Activated T-cell treated with anti-CD3 and anti-CD28 coated beads, Interleukin-2, amount 50 U/mL, for 24 hours (primary cell): ENCODE results near the gene NTM.
"Not testable (repeated sequence)": the region's sequence is repeated elsewhere in the genome, so short reads cannot be mapped to it uniquely, and the experiment has no call there.

Source experiments
- DNase-seq: peaks from one replicate; pipeline ENCODE4 v3.0.0-alpha.2; 2020
- H3K27ac Mint-ChIP-seq: 2 replicates; pipeline ENCODE4 v1.8.0; 2020; ENCODE audit warnings: mild to moderate bottlenecking, mixed read lengths
- H3K27me3 Mint-ChIP-seq: 2 replicates; pipeline ENCODE4 v1.8.0; 2020; ENCODE audit warnings: mixed read lengths
- H3K36me3 Mint-ChIP-seq: 2 replicates; pipeline ENCODE4 v1.8.0; 2020; ENCODE audit warnings: low read depth, mixed read lengths
- H3K4me1 Mint-ChIP-seq: 2 replicates; pipeline ENCODE4 v1.8.0; 2020; ENCODE audit warnings: low read depth, mixed read lengths
- H3K4me3 Mint-ChIP-seq: 2 replicates; pipeline ENCODE4 v1.8.0; 2020; ENCODE audit warnings: mild to moderate bottlenecking, moderate library complexity, mixed read lengths
- H3K9me3 Mint-ChIP-seq: 2 replicates; pipeline ENCODE4 v1.8.0; 2020; ENCODE audit warnings: mixed read lengths

Gene NTM

DNA sequence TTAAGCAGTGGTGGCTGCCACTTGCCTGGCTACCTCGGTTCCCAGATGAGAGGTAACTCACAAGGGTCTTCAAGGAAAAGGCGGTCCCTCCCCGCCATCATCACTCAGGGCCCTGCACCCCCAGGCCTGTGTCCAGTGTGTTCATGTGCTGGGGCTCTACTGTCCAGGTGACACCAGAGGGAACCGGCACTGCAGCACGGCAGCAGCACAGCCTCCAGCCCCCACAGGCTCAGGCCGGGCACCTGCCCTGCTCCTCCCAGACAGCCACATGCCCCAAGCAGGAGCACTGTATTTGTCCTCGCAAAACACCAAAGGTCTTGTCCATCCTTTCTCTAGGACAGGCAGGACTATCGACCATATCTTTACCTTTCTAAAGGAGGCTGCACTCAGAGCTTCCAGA is 982.1 kb downstream of the NTM start:
- H3K27ac Mint-ChIP-seq, result no peak overlapping the region
- peaks cover 2% of the 10 kb centered on the region for H3K4me1 Mint-ChIP-seq
- H3K9me3 Mint-ChIP-seq, result no peaks in the 10 kb centered on the region
- no peak overlapping the region for H3K4me3 Mint-ChIP-seq
- peaks cover 2% of the 10 kb centered on the region for H3K27me3 Mint-ChIP-seq
- no peaks in the 10 kb centered on the region for H3K36me3 Mint-ChIP-seq
- no peak for DNase-seq

DNA sequence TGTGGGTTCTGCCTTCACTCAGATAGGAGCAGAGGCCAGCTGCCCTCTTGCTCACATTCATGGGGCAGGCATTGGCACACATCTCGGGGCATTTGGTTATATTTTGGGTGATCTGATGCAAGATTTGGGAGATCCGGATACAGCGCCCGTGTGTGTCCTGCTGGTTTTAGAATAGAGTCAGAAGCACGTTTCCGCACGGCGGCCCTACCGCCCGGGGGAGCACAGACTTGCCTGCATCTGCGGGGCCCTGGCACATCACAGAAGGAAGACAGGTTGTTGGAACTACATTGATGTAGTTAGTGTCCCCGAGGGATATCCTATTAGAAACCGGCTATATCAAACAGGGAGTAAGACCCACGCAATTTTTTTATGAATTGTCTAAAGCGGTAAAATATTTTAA is 982.8 kb downstream of the NTM start:
- no peak for DNase-seq
- H3K27me3 Mint-ChIP-seq, result no peaks in the 10 kb centered on the region
- no peak overlapping the region for H3K27ac Mint-ChIP-seq
- no peaks in the 10 kb centered on the region for H3K36me3 Mint-ChIP-seq
- H3K4me3 Mint-ChIP-seq, result no peak overlapping the region
- peaks cover 6% of the 10 kb centered on the region for H3K4me1 Mint-ChIP-seq
- H3K9me3 Mint-ChIP-seq, result no peaks in the 10 kb centered on the region

DNA sequence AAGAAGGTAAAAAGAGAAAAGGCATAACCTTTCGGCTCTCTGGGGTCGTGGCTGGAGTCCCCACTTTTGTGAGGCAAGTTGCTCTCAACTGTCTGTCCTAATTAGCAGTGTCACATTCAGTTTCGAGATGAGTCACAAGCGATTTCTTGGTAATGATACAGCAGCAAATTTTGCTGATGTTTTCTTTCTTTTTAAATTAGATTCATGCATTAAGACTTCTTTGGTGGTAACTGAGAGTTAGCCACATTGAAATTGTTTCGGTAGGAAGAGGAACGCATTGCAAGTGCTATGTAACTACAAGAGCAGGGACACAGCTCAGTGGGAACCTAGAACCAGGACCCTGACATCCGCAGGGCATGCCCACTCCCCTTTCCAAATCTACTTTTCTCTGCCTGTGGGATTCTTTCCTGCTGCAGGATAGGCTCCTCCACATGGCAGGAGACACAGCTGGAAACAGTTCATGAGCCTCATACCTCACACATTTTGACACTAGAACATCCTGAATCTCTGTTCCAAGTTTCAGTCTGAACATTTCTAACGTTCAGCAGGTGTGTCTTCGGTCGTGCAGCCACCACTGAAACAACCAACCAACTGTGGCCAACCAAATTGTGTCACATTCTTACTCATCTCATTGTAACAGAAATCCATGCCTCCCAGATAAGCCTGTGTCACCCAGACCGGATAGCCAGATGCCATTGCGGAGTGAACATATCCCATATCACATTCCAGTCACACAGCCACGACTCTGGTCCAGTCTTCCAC is 987.6 kb downstream of the NTM start:
- Mint-ChIP-seq H3K27me3 (no peaks in the 10 kb centered on the region), H3K9me3 (peaks cover under 1% of the 10 kb centered on the region), H3K4me1 (peaks cover 6% of the 10 kb centered on the region), H3K4me3 (no peak overlapping the region), H3K27ac (no peak overlapping the region), H3K36me3 (no peaks in the 10 kb centered on the region)
- no peak for DNase-seq

DNA sequence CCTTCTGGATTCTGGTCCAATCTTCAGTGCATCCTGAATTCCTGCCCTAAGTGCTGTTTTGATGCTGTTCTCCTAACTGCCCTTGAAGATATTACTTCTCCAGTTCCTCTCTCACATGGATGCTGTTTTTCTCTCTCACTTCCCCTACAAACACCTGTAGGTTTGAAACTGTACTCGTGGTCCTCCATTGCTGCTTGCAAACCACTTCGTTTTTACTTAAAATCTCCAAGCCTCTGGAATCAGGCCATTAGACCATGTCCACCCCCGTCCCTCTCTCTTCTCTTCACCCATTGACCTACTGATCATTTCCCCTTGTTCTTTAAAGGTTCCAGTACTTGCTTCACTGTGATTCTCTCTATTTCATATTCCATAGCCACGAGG is 988.1 kb downstream of the NTM start:
- Mint-ChIP-seq H3K36me3 (no peaks in the 10 kb centered on the region), H3K9me3 (peaks cover 3% of the 10 kb centered on the region), H3K4me1 (peaks cover 6% of the 10 kb centered on the region), H3K4me3 (no peak overlapping the region), H3K27me3 (no peaks in the 10 kb centered on the region), H3K27ac (no peak overlapping the region)
- DNase-seq, result no peak

DNA sequence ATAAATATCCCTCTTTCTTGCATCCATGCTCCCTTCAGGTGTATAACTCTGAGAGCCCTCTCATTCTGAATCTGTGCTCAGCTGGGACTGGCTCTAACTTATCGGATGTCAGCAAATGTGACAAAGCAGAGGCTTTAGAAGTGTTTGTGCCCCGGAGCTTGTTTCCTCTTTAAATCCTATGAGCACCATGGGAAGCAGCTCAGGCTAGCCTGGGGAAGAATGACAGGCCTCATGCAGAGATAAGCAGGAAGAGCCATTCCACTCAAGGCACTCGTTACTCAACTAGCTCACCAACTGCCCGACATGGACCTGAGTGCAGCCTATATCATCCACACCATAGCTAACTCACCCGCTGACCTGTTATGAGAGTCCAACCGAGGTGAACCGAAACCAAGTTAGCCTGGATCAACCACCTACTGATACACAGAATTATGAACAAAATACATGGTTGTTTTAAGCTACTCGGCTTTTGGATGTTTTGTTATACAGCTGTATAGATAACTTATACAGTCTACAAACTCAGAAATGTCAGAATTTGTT is 990.7 kb downstream of the NTM start:
- no peak overlapping the region for H3K4me3 Mint-ChIP-seq
- no peaks in the 10 kb centered on the region for H3K27me3 Mint-ChIP-seq
- H3K36me3 Mint-ChIP-seq, result no peaks in the 10 kb centered on the region
- peaks cover 3% of the 10 kb centered on the region for H3K9me3 Mint-ChIP-seq
- no peak for DNase-seq
- no peak overlapping the region for H3K27ac Mint-ChIP-seq
- peaks cover 6% of the 10 kb centered on the region for H3K4me1 Mint-ChIP-seq

DNA sequence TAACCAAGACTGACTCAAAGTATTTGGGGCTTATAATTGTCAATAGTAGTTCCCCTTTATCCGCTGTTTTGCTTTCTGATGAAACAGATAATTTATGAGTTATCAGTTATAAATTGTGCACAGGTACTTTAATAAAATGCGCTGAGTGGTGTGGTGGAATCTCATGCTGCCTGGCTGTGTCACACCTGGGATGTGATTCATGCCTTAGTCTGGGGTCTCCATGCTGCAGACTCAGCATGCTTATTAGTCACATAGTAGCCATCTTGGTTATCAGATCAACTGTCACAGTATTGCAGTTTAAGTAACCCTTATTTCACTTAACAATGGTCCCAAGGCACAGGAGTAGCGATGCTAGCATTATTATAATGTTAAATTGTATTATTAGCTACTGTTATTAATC is 995.2 kb downstream of the NTM start:
- Mint-ChIP-seq H3K4me3 (no peak overlapping the region), H3K27ac (no peak overlapping the region), H3K9me3 (peaks cover 3% of the 10 kb centered on the region), H3K4me1 (no peaks in the 10 kb centered on the region), H3K27me3 (no peaks in the 10 kb centered on the region), H3K36me3 (no peaks in the 10 kb centered on the region)
- DNase-seq, result no peak

DNA sequence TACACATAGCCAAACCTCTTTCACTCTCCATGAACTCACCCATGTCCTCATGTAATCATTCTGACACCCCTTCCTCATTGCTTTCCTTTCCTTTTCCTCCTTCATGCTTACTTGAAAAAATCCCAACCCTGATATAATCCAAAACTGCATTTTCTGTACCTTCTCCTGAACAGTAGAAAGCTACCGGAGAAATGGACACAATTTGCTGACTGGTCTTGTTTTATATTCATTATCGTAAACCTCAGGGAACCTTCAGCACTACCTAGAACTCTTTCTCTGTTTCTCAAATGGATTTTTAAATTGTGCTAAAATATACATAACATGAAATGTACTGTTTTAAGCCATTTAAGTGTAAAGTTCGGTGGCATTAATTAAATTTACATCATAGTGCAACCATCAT is 996.9 kb downstream of the NTM start:
- Mint-ChIP-seq H3K27ac (no peak overlapping the region), H3K9me3 (peaks cover 3% of the 10 kb centered on the region), H3K4me1 (no peaks in the 10 kb centered on the region), H3K27me3 (no peaks in the 10 kb centered on the region), H3K36me3 (no peaks in the 10 kb centered on the region), H3K4me3 (no peak overlapping the region)
- DNase-seq, result no peak

DNA sequence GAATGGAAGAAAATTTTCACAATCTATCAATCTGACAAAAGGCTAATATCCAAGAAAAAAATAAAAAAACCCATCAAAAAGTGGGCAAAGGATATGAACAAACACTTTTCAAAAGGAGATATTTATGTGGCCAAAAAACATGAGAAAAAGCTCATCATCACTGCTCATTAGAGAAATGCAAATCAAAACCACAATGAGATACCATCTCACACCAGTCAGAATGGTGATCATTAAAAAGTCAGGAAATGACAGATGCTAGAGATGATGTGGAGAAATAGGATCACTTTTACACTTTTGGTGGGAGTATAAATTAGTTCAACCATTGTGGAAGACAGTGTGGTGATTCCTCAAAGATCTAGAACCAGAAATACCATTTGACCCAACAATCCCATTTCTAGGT is 999.7 kb downstream of the NTM start:
- H3K27ac Mint-ChIP-seq, H3K9me3 Mint-ChIP-seq, H3K27me3 Mint-ChIP-seq, DNase-seq, H3K36me3 Mint-ChIP-seq, H3K4me1 Mint-ChIP-seq, H3K4me3 Mint-ChIP-seq: not testable (repeated sequence)

DNA sequence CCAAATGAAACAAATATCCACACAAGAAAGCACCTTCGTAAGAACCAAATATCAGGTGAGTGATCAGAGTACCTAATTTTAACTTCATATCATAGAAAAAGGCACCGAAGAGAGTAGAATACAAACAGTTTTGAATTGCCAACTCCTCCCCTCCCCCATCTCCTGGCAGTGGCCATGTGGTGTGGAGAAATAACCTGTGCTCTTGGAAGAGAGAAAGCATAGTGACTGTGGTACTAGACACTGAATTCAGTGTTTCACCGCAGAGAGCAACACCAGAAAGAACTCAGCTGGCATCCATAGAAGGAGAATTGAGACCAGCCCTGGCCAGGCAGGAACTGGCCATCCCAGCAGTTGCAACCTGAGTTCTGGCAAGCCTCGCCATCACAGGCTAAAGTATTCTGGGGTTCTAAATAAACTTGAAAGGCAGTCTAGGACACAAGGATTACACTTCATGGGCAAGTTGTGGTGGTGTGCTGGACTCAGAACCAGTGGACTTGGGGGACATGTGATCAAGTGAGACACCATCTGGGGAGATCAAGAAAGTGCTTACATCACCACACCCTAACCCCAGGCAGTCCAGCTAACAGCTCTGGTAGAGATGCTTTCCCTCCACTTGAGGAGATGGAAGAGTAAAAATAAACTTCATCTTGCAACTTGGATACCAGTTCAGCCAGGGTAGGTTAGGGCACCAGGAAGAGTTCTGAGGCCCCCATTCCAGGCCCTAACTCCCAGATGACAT is 1003.2 kb downstream of the NTM start:
- Mint-ChIP-seq H3K27ac (no peak overlapping the region), H3K36me3 (no peaks in the 10 kb centered on the region), H3K27me3 (no peaks in the 10 kb centered on the region), H3K9me3 (peaks cover 2% of the 10 kb centered on the region), H3K4me3 (no peak overlapping the region), H3K4me1 (no peaks in the 10 kb centered on the region)
- no peak for DNase-seq

DNA sequence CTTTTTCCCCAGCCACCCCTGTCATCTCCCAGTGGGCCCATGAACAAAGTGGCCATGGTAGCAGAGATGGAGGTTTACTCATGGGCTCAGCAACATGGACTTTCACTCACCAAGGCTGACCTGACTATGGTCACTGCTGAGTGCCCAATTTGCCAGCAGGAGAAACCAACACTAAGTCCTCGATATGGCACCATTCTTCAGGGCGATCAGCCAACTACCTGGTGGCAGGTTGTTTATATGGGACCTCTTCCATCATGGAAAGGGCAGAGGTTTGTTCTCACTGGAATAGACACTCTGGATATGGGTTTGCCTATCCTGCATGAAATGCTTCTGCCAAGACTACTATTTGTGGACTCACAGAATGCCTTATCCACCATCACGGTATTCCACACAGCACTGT is 1009.1 kb downstream of the NTM start:
- DNase-seq, result no peak
- no peaks in the 10 kb centered on the region for H3K36me3 Mint-ChIP-seq
- H3K27me3 Mint-ChIP-seq, result no peaks in the 10 kb centered on the region
- no peaks in the 10 kb centered on the region for H3K4me1 Mint-ChIP-seq
- H3K9me3 Mint-ChIP-seq, result peaks cover 10% of the 10 kb centered on the region
- no peak overlapping the region for H3K27ac Mint-ChIP-seq
- no peak overlapping the region for H3K4me3 Mint-ChIP-seq
